GM23338 (cell line): ENCODE data around the gene TBC1D16. TPM values are rescaled to one million over a fixed set of nuclear protein-coding genes. Genes with fewer than 3 reads are reported as not detected.
A peak's percentile ranks its signal among the peaks of the same experiment; 100 is the strongest.

ENCODE experiments used
- ATAC-seq: fragments of 200-7000 bp; cut with Tn5 transposase; 3 replicates; pipeline ENCODE4 v1.9.1; 2020
- DNase-seq: peaks from one replicate; pipeline ENCODE4 v3.0.0-alpha.2; 2015; ENCODE audit warnings: low spot score
- H2AFZ ChIP-seq: fragments of 200-600 bp; sonication (generic); 2 replicates; pipeline ENCODE4 v1.8.0; 2016; ENCODE audit warnings: antibody characterized with exemption, mild to moderate bottlenecking, moderate library complexity
- H3F3A ChIP-seq: fragments of 200-600 bp; sonication (generic); replicated peaks from 2 replicates; pipeline ENCODE4 v1.8.0; 2017; ENCODE audit warnings: antibody characterized with exemption, mixed run types, low read depth
- H3K27ac ChIP-seq: fragments of 200-600 bp; sonication (generic); 2 replicates; pipeline ENCODE4 v1.6.1; 2016; ENCODE audit warnings: low read depth
- H3K27me3 ChIP-seq: fragments of 200-600 bp; sonication (generic); 2 replicates; pipeline ENCODE4 v1.8.0; 2016; ENCODE audit warnings: mild to moderate bottlenecking, mixed run types, moderate library complexity; ENCODE audit not compliant: insufficient read depth
- H3K36me3 ChIP-seq: fragments of 200-600 bp; sonication (generic); 2 replicates; pipeline ENCODE4 v1.8.0; 2016; ENCODE audit warnings: mild to moderate bottlenecking; ENCODE audit not compliant: insufficient read depth
- H3K4me1 ChIP-seq: fragments of 200-600 bp; sonication (generic); 2 replicates; pipeline ENCODE4 v1.8.0; 2016; ENCODE audit warnings: mild to moderate bottlenecking, moderate library complexity; ENCODE audit not compliant: insufficient read depth
- H3K4me2 ChIP-seq: fragments of 200-600 bp; sonication (generic); 2 replicates; pipeline ENCODE4 v1.7.1; 2017; ENCODE audit warnings: mixed run types
- H3K4me3 ChIP-seq: fragments of 200-600 bp; sonication (generic); 2 replicates; pipeline ENCODE4 v1.6.1; 2016; ENCODE audit warnings: mixed run types
- H3K79me2 ChIP-seq: fragments of 200-600 bp; sonication (generic); replicated peaks from 2 replicates; pipeline ENCODE4 v1.8.0; 2017; ENCODE audit warnings: mild to moderate bottlenecking; ENCODE audit not compliant: insufficient read depth
- H3K9me2 ChIP-seq: fragments of 200-600 bp; sonication (generic); 2 replicates; pipeline ENCODE4 v1.8.0; 2017; ENCODE audit not compliant: insufficient read depth
- H4K20me1 ChIP-seq: fragments of 200-600 bp; sonication (generic); replicated peaks from 2 replicates; pipeline ENCODE4 v1.8.0; 2017; ENCODE audit warnings: mild to moderate bottlenecking; ENCODE audit not compliant: insufficient read depth
- H3K27ac Mint-ChIP-seq: 2 replicates; pipeline ENCODE4 v1.8.0; 2020; ENCODE audit warnings: inconsistent platforms, mild to moderate bottlenecking, moderate library complexity, mixed read lengths
- H3K27me3 Mint-ChIP-seq: 3 replicates; pipeline ENCODE4 v1.8.0; 2022; ENCODE audit warnings: low read depth, mild to moderate bottlenecking, moderate library complexity, mixed read lengths, inconsistent platforms; ENCODE audit not compliant: insufficient read depth, poor library complexity
- H3K36me3 Mint-ChIP-seq: 3 replicates; pipeline ENCODE4 v1.8.0; 2021; ENCODE audit warnings: low read depth, mild to moderate bottlenecking, inconsistent platforms, moderate library complexity, mixed read lengths
- H3K4me1 Mint-ChIP-seq: 3 replicates; pipeline ENCODE4 v1.8.0; 2020; ENCODE audit warnings: mild to moderate bottlenecking, inconsistent platforms, mixed read lengths
- H3K4me3 Mint-ChIP-seq: 3 replicates; pipeline ENCODE4 v1.8.0; 2021; ENCODE audit warnings: moderate library complexity, mild to moderate bottlenecking, inconsistent platforms, mixed read lengths
- H3K9me3 Mint-ChIP-seq: 3 replicates; pipeline ENCODE4 v1.8.0; 2020; ENCODE audit warnings: moderate library complexity, mild to moderate bottlenecking, inconsistent platforms, mixed read lengths
- CREB1 ChIP-seq: fragments of 250-450 bp; sonication (Bioruptor Pico); IDR thresholded peaks from 2 replicates; pipeline ENCODE4 v1.5.0; 2020; ENCODE audit warnings: low read depth, mild to moderate bottlenecking, moderate library complexity
- CTCF ChIP-seq, 2 experiments: fragments of 200-600 bp in 1 of 2; sonication (generic) in 1 of 2; conservative IDR thresholded peaks; 2 replicates each; pipeline versions ENCODE4 v1.5.1 to v1.6.1; 2016 to 2017; ENCODE audit warnings: antibody characterized with exemption in 2 of 2, low read depth in 2 of 2, mild to moderate bottlenecking in 2 of 2, moderate library complexity in 1 of 2
- ETS1 ChIP-seq: IDR thresholded peaks from 2 replicates; pipeline ENCODE4 v1.6.1; 2016; ENCODE audit warnings: antibody characterized with exemption
- EZH2 ChIP-seq: fragments of 200-600 bp; sonication (generic); IDR thresholded peaks from one replicate; pipeline ENCODE4 v1.8.0; 2017; ENCODE audit warnings: antibody characterized with exemption, mild to moderate bottlenecking, low read depth; ENCODE audit not compliant: unreplicated experiment
- EZH2phosphoT487 ChIP-seq: fragments of 200-600 bp; sonication (generic); IDR thresholded peaks from one replicate; pipeline ENCODE4 v1.8.1; 2018; ENCODE audit warnings: antibody characterized with exemption; ENCODE audit not compliant: unreplicated experiment
- JUNB ChIP-seq: IDR thresholded peaks from one replicate; pipeline ENCODE4 v1.6.1; 2016; ENCODE audit warnings: antibody characterized with exemption; ENCODE audit not compliant: unreplicated experiment
- NANOG ChIP-seq: IDR thresholded peaks from 2 replicates; pipeline ENCODE4 v1.6.1; 2016; ENCODE audit warnings: antibody characterized with exemption, borderline replicate concordance
- POLR2AphosphoS5 ChIP-seq: IDR thresholded peaks from 2 replicates; pipeline ENCODE4 v1.6.1; 2016; ENCODE audit warnings: antibody characterized with exemption, low read depth
- REST ChIP-seq: IDR thresholded peaks from one replicate; pipeline ENCODE4 v1.6.1; 2018; ENCODE audit warnings: antibody characterized with exemption; ENCODE audit not compliant: unreplicated experiment
- polyA plus RNA-seq: library from polyadenylated mRNA; unstranded; fragments of >200 nt; fragmentation: Nextera tagmentation; extraction: Ambion mirVana; gene quantifications from 2 replicates; pipeline ENCODE4 v1.2.1, GENCODE V29; 2016
- total RNA-seq: library from RNA; depleted of rRNA; stranded (reverse); fragments of >200 nt; shearing (Covaris generic); gene quantifications from 2 replicates; pipeline ENCODE4 v1.2.3, GENCODE V29; 2014

The TBC1D16 gene
- total and polyA plus RNA-seq, 2 experiments from 2014 or later, result 16.7 to 104 TPM

- DNase-seq (no peak), ATAC-seq (no peak)
- Histone ChIP-seq H3K4me3 (no peak overlapping the region), H3K9me2 (no peaks in the 10 kb centered on the region), H3K27ac (0 out of 2 replicates have a peak overlapping the region, but pooled peaks have one; percentile 78), H3K27me3 (no peaks in the 10 kb centered on the region), H3F3A (no peaks in the 10 kb centered on the region), H3K79me2 (peaks cover 48% of the 10 kb centered on the region), H3K4me2 (no peak overlapping the region), H2AFZ (no peak overlapping the region), H3K4me1 (no peaks in the 10 kb centered on the region), H4K20me1 (peaks cover 8% of the 10 kb centered on the region), H3K36me3 (no peaks in the 10 kb centered on the region)
- Mint-ChIP-seq H3K4me1 (peaks cover 16% of the 10 kb centered on the region), H3K36me3 (peaks cover 3% of the 10 kb centered on the region; the same call in 2 of the 3 replicates), H3K9me3 (no peaks in the 10 kb centered on the region), H3K27me3 (peaks cover 9% of the 10 kb centered on the region), H3K27ac (no peak overlapping the region), H3K4me3 (no peak overlapping the region)
- TF ChIP-seq NANOG (no peak), EZH2 (no peak), JUNB (no peak), ETS1 (no peak), POLR2AphosphoS5 (no peak), CREB1 (CRISPR knock-in tag) (no peak), EZH2phosphoT487 (no peak), REST (no peak)
Measured at GRCh38 chr17:79981661-79982101, 54.0 kb downstream of the TBC1D16 start.

GRCh38 chr17:79981090-79981489 is 54.6 kb downstream of the TBC1D16 start:
- Histone ChIP-seq H3K4me2 (no peak overlapping the region), H3K4me1 (no peaks in the 10 kb centered on the region), H3K27me3 (no peaks in the 10 kb centered on the region), H3F3A (no peaks in the 10 kb centered on the region), H3K9me2 (no peaks in the 10 kb centered on the region), H3K36me3 (no peaks in the 10 kb centered on the region), H3K27ac (peak overlapping the region; percentile 78; the same call in 1 of the 2 replicates), H3K79me2 (peaks cover 48% of the 10 kb centered on the region), H2AFZ (no peak overlapping the region), H3K4me3 (no peak overlapping the region), H4K20me1 (peaks cover 8% of the 10 kb centered on the region; the same call in 1 of the 2 replicates)
- H3K4me1 Mint-ChIP-seq, result peaks cover 16% of the 10 kb centered on the region
- no peak for DNase-seq
- H3K9me3 Mint-ChIP-seq, result no peaks in the 10 kb centered on the region
- H3K36me3 Mint-ChIP-seq, result peaks cover 3% of the 10 kb centered on the region; the same call in 2 of the 3 replicates
- peaks cover 9% of the 10 kb centered on the region for H3K27me3 Mint-ChIP-seq
- H3K27ac Mint-ChIP-seq, result peak overlapping the region; percentile 34; the same call in 1 of the 2 replicates
- H3K4me3 Mint-ChIP-seq, result no peak overlapping the region; the same call in 2 of the 3 replicates
- no peak for TF ChIP-seq CREB1 (CRISPR knock-in tag)
- TF ChIP-seq EZH2, result no peak
- TF ChIP-seq POLR2AphosphoS5, result no peak
- no peak for TF ChIP-seq CTCF (conservative IDR thresholded peaks at IDR 0.05; ENCODE audit: low read depth in 2 of 2)
- no peak for ATAC-seq
